GM23338 (cell line): ENCODE data around the gene ABCA1. TPM values are rescaled to one million over a fixed set of nuclear protein-coding genes. Genes with fewer than 3 reads are reported as not detected.

Source experiments
- ATAC-seq: fragments of 200-7000 bp; cut with Tn5 transposase; 3 replicates; pipeline ENCODE4 v1.9.1; 2020
- DNase-seq: peaks from one replicate; pipeline ENCODE4 v3.0.0-alpha.2; 2015; ENCODE audit warnings: low spot score
- H2AFZ ChIP-seq: fragments of 200-600 bp; sonication (generic); 2 replicates; pipeline ENCODE4 v1.8.0; 2016; ENCODE audit warnings: antibody characterized with exemption, mild to moderate bottlenecking, moderate library complexity
- H3F3A ChIP-seq: fragments of 200-600 bp; sonication (generic); replicated peaks from 2 replicates; pipeline ENCODE4 v1.8.0; 2017; ENCODE audit warnings: antibody characterized with exemption, mixed run types, low read depth
- H3K27ac ChIP-seq: fragments of 200-600 bp; sonication (generic); 2 replicates; pipeline ENCODE4 v1.6.1; 2016; ENCODE audit warnings: low read depth
- H3K27me3 ChIP-seq: fragments of 200-600 bp; sonication (generic); 2 replicates; pipeline ENCODE4 v1.8.0; 2016; ENCODE audit warnings: mild to moderate bottlenecking, mixed run types, moderate library complexity; ENCODE audit not compliant: insufficient read depth
- H3K36me3 ChIP-seq: fragments of 200-600 bp; sonication (generic); 2 replicates; pipeline ENCODE4 v1.8.0; 2016; ENCODE audit warnings: mild to moderate bottlenecking; ENCODE audit not compliant: insufficient read depth
- H3K4me1 ChIP-seq: fragments of 200-600 bp; sonication (generic); 2 replicates; pipeline ENCODE4 v1.8.0; 2016; ENCODE audit warnings: mild to moderate bottlenecking, moderate library complexity; ENCODE audit not compliant: insufficient read depth
- H3K4me2 ChIP-seq: fragments of 200-600 bp; sonication (generic); 2 replicates; pipeline ENCODE4 v1.7.1; 2017; ENCODE audit warnings: mixed run types
- H3K4me3 ChIP-seq: fragments of 200-600 bp; sonication (generic); 2 replicates; pipeline ENCODE4 v1.6.1; 2016; ENCODE audit warnings: mixed run types
- H3K79me2 ChIP-seq: fragments of 200-600 bp; sonication (generic); replicated peaks from 2 replicates; pipeline ENCODE4 v1.8.0; 2017; ENCODE audit warnings: mild to moderate bottlenecking; ENCODE audit not compliant: insufficient read depth
- H3K9me2 ChIP-seq: fragments of 200-600 bp; sonication (generic); 2 replicates; pipeline ENCODE4 v1.8.0; 2017; ENCODE audit not compliant: insufficient read depth
- H4K20me1 ChIP-seq: fragments of 200-600 bp; sonication (generic); replicated peaks from 2 replicates; pipeline ENCODE4 v1.8.0; 2017; ENCODE audit warnings: mild to moderate bottlenecking; ENCODE audit not compliant: insufficient read depth
- H3K27ac Mint-ChIP-seq: 2 replicates; pipeline ENCODE4 v1.8.0; 2020; ENCODE audit warnings: inconsistent platforms, mild to moderate bottlenecking, moderate library complexity, mixed read lengths
- H3K27me3 Mint-ChIP-seq: 3 replicates; pipeline ENCODE4 v1.8.0; 2022; ENCODE audit warnings: low read depth, mild to moderate bottlenecking, moderate library complexity, mixed read lengths, inconsistent platforms; ENCODE audit not compliant: insufficient read depth, poor library complexity
- H3K36me3 Mint-ChIP-seq: 3 replicates; pipeline ENCODE4 v1.8.0; 2021; ENCODE audit warnings: low read depth, mild to moderate bottlenecking, inconsistent platforms, moderate library complexity, mixed read lengths
- H3K4me1 Mint-ChIP-seq: 3 replicates; pipeline ENCODE4 v1.8.0; 2020; ENCODE audit warnings: mild to moderate bottlenecking, inconsistent platforms, mixed read lengths
- H3K4me3 Mint-ChIP-seq: 3 replicates; pipeline ENCODE4 v1.8.0; 2021; ENCODE audit warnings: moderate library complexity, mild to moderate bottlenecking, inconsistent platforms, mixed read lengths
- H3K9me3 Mint-ChIP-seq: 3 replicates; pipeline ENCODE4 v1.8.0; 2020; ENCODE audit warnings: moderate library complexity, mild to moderate bottlenecking, inconsistent platforms, mixed read lengths
- CREB1 ChIP-seq: fragments of 250-450 bp; sonication (Bioruptor Pico); IDR thresholded peaks from 2 replicates; pipeline ENCODE4 v1.5.0; 2020; ENCODE audit warnings: low read depth, mild to moderate bottlenecking, moderate library complexity
- CTCF ChIP-seq, 2 experiments: fragments of 200-600 bp in 1 of 2; sonication (generic) in 1 of 2; conservative IDR thresholded peaks; 2 replicates each; pipeline versions ENCODE4 v1.5.1 to v1.6.1; 2016 to 2017; ENCODE audit warnings: antibody characterized with exemption in 2 of 2, low read depth in 2 of 2, mild to moderate bottlenecking in 2 of 2, moderate library complexity in 1 of 2
- ETS1 ChIP-seq: IDR thresholded peaks from 2 replicates; pipeline ENCODE4 v1.6.1; 2016; ENCODE audit warnings: antibody characterized with exemption
- EZH2 ChIP-seq: fragments of 200-600 bp; sonication (generic); IDR thresholded peaks from one replicate; pipeline ENCODE4 v1.8.0; 2017; ENCODE audit warnings: antibody characterized with exemption, mild to moderate bottlenecking, low read depth; ENCODE audit not compliant: unreplicated experiment
- EZH2phosphoT487 ChIP-seq: fragments of 200-600 bp; sonication (generic); IDR thresholded peaks from one replicate; pipeline ENCODE4 v1.8.1; 2018; ENCODE audit warnings: antibody characterized with exemption; ENCODE audit not compliant: unreplicated experiment
- JUNB ChIP-seq: IDR thresholded peaks from one replicate; pipeline ENCODE4 v1.6.1; 2016; ENCODE audit warnings: antibody characterized with exemption; ENCODE audit not compliant: unreplicated experiment
- NANOG ChIP-seq: IDR thresholded peaks from 2 replicates; pipeline ENCODE4 v1.6.1; 2016; ENCODE audit warnings: antibody characterized with exemption, borderline replicate concordance
- STAT1 ChIP-seq: IDR thresholded peaks from one replicate; pipeline ENCODE4 v1.6.1; 2016; ENCODE audit warnings: antibody characterized with exemption; ENCODE audit not compliant: unreplicated experiment
- ZNF114 ChIP-seq: fragments of 250-450 bp; sonication (Bioruptor Pico); IDR thresholded peaks from 2 replicates; pipeline ENCODE4 v1.5.0; 2020; ENCODE audit warnings: mild to moderate bottlenecking, moderate library complexity
- ZNF331 ChIP-seq: fragments of 250-450 bp; sonication (Bioruptor Pico); IDR thresholded peaks from 2 replicates; pipeline ENCODE4 v1.5.0; 2020; ENCODE audit warnings: low read depth, mild to moderate bottlenecking, moderate library complexity
- polyA plus RNA-seq: library from polyadenylated mRNA; unstranded; fragments of >200 nt; fragmentation: Nextera tagmentation; extraction: Ambion mirVana; gene quantifications from 2 replicates; pipeline ENCODE4 v1.2.1, GENCODE V29; 2016
- total RNA-seq: library from RNA; depleted of rRNA; stranded (reverse); fragments of >200 nt; shearing (Covaris generic); gene quantifications from 2 replicates; pipeline ENCODE4 v1.2.3, GENCODE V29; 2014
- TF ChIP-seq, protein P1 (sequence below): fragments of 250-450 bp; sonication (Bioruptor Pico); IDR thresholded peaks from 2 replicates; pipeline ENCODE4 v1.5.0; 2020; ENCODE audit warnings: mild to moderate bottlenecking, moderate library complexity
- TF ChIP-seq, protein P2 (sequence below): IDR thresholded peaks from one replicate; pipeline ENCODE4 v1.6.1; 2018; ENCODE audit warnings: antibody characterized with exemption; ENCODE audit not compliant: unreplicated experiment

Gene ABCA1
- total and polyA plus RNA-seq, 2 experiments from 2014 or later: 1.4 to 2.8 TPM

DNA sequence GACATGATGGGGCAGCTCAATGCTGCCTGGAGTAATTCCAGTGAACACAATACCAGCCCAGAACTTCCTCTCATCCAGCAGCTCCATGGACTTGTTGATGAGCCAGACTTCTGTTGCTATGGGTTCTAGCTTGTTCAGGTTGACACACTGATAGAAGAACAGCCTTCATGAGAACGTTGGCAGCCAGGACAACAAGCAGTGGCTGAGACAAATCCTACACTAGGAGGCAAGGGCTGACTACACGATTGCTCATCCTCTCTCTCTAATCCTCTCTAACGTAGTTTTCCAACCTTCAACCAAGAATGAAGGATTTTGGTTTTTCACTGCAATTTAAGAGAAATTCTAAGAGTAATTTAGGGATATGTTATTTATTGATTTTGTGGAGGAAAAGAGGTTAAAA lies 96.3 kb downstream of the ABCA1 start (continued):
- TF ChIP-seq, protein P1, sequence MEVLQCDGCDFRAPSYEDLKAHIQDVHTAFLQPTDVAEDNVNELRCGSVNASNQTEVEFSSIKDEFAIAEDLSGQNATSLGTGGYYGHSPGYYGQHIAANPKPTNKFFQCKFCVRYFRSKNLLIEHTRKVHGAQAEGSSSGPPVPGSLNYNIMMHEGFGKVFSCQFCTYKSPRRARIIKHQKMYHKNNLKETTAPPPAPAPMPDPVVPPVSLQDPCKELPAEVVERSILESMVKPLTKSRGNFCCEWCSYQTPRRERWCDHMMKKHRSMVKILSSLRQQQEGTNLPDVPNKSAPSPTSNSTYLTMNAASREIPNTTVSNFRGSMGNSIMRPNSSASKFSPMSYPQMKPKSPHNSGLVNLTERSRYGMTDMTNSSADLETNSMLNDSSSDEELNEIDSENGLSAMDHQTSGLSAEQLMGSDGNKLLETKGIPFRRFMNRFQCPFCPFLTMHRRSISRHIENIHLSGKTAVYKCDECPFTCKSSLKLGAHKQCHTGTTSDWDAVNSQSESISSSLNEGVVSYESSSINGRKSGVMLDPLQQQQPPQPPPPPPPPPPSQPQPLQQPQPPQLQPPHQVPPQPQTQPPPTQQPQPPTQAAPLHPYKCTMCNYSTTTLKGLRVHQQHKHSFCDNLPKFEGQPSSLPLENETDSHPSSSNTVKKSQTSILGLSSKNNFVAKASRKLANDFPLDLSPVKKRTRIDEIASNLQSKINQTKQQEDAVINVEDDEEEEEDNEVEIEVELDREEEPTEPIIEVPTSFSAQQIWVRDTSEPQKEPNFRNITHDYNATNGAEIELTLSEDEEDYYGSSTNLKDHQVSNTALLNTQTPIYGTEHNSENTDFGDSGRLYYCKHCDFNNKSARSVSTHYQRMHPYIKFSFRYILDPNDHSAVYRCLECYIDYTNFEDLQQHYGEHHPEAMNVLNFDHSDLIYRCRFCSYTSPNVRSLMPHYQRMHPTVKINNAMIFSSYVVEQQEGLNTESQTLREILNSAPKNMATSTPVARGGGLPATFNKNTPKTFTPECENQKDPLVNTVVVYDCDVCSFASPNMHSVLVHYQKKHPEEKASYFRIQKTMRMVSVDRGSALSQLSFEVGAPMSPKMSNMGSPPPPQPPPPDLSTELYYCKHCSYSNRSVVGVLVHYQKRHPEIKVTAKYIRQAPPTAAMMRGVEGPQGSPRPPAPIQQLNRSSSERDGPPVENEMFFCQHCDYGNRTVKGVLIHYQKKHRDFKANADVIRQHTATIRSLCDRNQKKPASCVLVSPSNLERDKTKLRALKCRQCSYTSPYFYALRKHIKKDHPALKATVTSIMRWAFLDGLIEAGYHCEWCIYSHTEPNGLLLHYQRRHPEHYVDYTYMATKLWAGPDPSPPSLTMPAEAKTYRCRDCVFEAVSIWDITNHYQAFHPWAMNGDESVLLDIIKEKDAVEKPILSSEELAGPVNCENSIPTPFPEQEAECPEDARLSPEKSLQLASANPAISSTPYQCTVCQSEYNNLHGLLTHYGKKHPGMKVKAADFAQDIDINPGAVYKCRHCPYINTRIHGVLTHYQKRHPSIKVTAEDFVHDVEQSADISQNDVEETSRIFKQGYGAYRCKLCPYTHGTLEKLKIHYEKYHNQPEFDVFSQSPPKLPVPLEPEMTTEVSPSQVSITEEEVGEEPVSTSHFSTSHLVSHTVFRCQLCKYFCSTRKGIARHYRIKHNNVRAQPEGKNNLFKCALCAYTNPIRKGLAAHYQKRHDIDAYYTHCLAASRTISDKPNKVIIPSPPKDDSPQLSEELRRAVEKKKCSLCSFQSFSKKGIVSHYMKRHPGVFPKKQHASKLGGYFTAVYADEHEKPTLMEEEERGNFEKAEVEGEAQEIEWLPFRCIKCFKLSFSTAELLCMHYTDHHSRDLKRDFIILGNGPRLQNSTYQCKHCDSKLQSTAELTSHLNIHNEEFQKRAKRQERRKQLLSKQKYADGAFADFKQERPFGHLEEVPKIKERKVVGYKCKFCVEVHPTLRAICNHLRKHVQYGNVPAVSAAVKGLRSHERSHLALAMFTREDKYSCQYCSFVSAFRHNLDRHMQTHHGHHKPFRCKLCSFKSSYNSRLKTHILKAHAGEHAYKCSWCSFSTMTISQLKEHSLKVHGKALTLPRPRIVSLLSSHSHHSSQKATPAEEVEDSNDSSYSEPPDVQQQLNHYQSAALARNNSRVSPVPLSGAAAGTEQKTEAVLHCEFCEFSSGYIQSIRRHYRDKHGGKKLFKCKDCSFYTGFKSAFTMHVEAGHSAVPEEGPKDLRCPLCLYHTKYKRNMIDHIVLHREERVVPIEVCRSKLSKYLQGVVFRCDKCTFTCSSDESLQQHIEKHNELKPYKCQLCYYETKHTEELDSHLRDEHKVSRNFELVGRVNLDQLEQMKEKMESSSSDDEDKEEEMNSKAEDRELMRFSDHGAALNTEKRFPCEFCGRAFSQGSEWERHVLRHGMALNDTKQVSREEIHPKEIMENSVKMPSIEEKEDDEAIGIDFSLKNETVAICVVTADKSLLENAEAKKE (CRISPR knock-in tag): no peak
- no peak for TF ChIP-seq CTCF (conservative IDR thresholded peaks at IDR 0.05; ENCODE audit: low read depth in 2 of 2)

GRCh38 chr9:104826911-104827310 lies 101.0 kb downstream of the ABCA1 start:
- Histone ChIP-seq H3K4me3 (no peak overlapping the region), H3K9me2 (no peaks in the 10 kb centered on the region), H3F3A (no peaks in the 10 kb centered on the region), H2AFZ (no peak overlapping the region), H3K4me1 (no peaks in the 10 kb centered on the region), H3K36me3 (no peaks in the 10 kb centered on the region), H4K20me1 (no peaks in the 10 kb centered on the region), H3K79me2 (no peaks in the 10 kb centered on the region), H3K27me3 (no peaks in the 10 kb centered on the region), H3K4me2 (no peak overlapping the region), H3K27ac (no peak overlapping the region)
- Mint-ChIP-seq H3K9me3 (no peaks in the 10 kb centered on the region), H3K4me3 (no peak overlapping the region), H3K27me3 (peaks cover 3% of the 10 kb centered on the region), H3K4me1 (no peaks in the 10 kb centered on the region), H3K27ac (no peak overlapping the region), H3K36me3 (peaks cover 71% of the 10 kb centered on the region)
- DNase-seq (no peak), ATAC-seq (no peak)
- no peak for TF ChIP-seq ZNF331
- TF ChIP-seq ETS1: no peak
- TF ChIP-seq, protein P2, sequence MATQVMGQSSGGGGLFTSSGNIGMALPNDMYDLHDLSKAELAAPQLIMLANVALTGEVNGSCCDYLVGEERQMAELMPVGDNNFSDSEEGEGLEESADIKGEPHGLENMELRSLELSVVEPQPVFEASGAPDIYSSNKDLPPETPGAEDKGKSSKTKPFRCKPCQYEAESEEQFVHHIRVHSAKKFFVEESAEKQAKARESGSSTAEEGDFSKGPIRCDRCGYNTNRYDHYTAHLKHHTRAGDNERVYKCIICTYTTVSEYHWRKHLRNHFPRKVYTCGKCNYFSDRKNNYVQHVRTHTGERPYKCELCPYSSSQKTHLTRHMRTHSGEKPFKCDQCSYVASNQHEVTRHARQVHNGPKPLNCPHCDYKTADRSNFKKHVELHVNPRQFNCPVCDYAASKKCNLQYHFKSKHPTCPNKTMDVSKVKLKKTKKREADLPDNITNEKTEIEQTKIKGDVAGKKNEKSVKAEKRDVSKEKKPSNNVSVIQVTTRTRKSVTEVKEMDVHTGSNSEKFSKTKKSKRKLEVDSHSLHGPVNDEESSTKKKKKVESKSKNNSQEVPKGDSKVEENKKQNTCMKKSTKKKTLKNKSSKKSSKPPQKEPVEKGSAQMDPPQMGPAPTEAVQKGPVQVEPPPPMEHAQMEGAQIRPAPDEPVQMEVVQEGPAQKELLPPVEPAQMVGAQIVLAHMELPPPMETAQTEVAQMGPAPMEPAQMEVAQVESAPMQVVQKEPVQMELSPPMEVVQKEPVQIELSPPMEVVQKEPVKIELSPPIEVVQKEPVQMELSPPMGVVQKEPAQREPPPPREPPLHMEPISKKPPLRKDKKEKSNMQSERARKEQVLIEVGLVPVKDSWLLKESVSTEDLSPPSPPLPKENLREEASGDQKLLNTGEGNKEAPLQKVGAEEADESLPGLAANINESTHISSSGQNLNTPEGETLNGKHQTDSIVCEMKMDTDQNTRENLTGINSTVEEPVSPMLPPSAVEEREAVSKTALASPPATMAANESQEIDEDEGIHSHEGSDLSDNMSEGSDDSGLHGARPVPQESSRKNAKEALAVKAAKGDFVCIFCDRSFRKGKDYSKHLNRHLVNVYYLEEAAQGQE: no peak
- TF ChIP-seq ZNF114 (CRISPR knock-in tag): no peak
- no peak for TF ChIP-seq JUNB
- no peak for TF ChIP-seq EZH2
- TF ChIP-seq CREB1 (CRISPR knock-in tag): no peak
- no peak for TF ChIP-seq STAT1
- TF ChIP-seq EZH2phosphoT487: no peak
- TF ChIP-seq NANOG: no peak
